GM20000 (cell line): ENCODE measurements around the gene CLEC5A.
"Not testable (repeated sequence)": the region's sequence is repeated elsewhere in the genome, so short reads cannot be mapped to it uniquely, and the experiment has no call there.

Source experiments
- DNase-seq: peaks from one replicate; pipeline ENCODE4 v3.0.0; 2012; ENCODE audit warnings: low spot score
- TF ChIP-seq, protein P1 (sequence below): IDR thresholded peaks from 2 replicates; pipeline ENCODE4 v1.5.1; 2012; ENCODE audit warnings: mild to moderate bottlenecking, control low read depth; ENCODE audit errors: extremely low read depth, missing control alignments

Gene CLEC5A

DNA sequence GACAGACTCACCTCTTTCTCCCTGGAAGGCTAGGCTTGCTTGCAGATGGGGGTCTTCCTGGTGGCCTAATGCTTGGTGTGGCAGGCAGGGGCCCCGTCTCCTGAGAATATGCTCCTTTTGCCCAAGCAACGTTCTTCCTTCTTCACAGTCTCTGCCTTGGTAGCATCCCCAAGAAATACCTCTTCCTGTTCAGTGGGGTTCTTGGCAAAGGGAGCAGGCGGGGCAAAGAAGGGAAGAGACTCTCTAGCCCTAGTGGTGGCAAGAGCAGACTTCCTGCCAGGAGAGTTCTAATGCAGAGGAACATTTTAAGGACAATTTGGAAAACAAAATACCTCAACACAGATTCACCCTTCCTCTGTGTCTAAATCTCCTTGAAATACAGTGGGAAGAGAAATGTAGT, at the start of gene CLEC5A:
Gene CLEC5A, minus strand, starts transcription at position 179 of the 400 bp plus-strand sequence. CDS start 682 bp downstream, outside the sequence.
- DNase-seq, result no peak
- TF ChIP-seq, protein P1, sequence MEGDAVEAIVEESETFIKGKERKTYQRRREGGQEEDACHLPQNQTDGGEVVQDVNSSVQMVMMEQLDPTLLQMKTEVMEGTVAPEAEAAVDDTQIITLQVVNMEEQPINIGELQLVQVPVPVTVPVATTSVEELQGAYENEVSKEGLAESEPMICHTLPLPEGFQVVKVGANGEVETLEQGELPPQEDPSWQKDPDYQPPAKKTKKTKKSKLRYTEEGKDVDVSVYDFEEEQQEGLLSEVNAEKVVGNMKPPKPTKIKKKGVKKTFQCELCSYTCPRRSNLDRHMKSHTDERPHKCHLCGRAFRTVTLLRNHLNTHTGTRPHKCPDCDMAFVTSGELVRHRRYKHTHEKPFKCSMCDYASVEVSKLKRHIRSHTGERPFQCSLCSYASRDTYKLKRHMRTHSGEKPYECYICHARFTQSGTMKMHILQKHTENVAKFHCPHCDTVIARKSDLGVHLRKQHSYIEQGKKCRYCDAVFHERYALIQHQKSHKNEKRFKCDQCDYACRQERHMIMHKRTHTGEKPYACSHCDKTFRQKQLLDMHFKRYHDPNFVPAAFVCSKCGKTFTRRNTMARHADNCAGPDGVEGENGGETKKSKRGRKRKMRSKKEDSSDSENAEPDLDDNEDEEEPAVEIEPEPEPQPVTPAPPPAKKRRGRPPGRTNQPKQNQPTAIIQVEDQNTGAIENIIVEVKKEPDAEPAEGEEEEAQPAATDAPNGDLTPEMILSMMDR, result no peak

DNA sequence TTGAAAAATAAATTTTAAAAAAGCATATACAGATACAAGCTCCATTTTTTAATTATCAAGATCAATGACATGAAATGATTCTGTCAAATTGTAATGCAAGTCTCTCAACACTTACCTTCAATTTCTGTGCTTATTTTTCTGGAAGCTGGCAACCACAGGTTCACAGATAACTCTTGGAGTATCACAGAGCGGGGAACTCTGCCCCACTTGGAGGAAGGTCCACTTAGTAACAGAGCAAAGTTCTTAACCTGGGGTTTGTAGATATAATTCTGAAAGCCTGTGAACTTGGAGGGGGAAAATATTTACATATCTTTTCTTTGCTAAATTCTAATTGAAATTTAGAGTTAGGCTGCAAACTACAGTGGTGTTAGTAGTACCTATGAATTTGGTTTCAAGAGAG, 46.6 kb upstream of the CLEC5A start:
- TF ChIP-seq, protein P1, result no peak
- no peak for DNase-seq

DNA sequence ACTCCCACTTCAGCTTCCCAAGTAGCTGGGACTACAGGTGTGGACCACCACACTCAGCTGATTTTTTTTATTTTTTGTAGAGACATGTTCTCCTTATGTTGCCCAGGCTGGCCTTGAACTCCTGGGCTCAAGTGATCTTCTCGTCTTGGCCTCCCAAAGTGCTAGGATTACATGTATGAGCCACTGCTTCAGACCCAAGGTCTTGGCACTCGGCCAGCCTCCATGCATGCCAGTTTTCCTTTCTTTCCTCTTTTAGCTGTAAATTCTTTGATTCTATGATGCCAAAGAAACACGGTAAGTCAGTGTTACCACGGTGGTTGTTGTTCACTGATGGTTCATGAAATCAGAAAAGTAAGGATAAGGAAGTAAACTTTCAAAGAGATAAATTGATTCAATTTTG, 45.9 kb upstream of the CLEC5A start:
- no peak for DNase-seq
- TF ChIP-seq, protein P1, result no peak

DNA sequence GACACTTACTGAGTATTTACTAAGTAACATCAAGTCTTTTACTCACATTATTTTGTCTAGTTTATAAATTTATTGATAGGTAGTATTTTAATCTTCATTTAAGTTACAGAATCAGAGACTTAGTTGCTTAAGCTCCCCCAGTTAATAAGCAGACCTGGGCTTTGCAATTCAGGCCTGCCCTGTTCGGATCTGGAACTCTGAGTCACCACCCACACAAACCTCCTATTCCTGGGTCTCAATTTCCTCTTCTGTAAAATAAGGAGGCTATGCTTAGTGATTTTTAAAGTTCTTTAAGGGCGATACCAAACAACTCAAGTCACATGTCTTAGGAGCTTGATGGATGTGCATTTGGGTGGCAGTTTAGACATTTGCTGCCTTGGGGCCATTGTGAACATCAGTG, 45.4 kb upstream of the CLEC5A start:
- DNase-seq, result no peak
- TF ChIP-seq, protein P1, result no peak

DNA sequence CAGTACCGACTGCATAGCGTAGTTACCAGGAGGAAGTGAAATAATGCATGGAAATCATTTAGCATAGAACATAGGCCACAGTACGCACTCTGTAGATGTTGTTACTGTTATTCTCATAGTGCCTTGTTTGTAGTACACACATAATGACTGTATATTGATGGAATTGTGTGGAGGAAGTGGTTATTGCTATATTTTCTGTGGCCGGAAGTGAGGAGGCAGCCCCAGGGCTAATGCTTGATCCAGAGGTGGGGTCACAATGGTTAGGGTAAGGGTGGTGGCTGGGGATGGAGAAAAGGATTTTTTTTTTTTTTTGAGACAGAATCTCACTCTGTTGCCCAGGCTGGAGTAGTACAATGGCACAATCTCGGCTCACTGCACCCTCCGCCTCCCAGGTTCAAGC, 44.4 kb upstream of the CLEC5A start:
- DNase-seq, result no peak
- TF ChIP-seq, protein P1, result no peak

DNA sequence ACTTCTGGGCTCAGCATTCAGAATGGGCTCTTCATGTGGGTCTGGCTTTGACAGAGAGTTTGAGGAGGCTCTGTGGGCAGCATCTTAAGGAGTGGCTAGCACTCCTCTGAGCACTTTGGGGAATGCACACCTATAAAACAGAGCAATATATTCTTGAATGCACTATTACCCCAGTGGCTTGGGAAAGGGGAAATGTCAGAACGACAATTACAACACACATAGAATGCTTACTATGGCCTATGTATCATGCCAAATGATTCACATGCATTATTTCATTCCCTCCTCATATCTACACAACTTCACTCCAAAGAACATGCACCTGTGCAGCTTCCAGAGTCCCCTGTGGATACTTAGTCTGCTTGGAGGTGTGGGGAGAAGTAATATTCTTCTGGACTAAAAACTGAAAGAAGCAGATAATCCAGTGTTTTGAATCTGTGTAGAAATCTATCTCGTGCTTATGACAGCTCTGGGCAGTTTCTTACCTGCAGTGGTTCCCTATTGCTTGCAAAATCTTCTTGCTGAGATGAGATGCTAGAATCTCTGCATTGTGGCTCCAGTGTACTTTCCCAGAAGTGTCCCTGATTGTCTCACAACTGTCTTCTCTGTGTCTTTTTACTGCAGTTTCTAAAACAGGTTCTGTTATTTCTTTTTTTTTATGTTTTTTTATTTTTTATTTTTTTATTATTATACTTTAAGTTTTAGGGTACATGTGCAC, 43.4 kb upstream of the CLEC5A start:
- DNase-seq, result no peak
- TF ChIP-seq, protein P1, result no peak

DNA sequence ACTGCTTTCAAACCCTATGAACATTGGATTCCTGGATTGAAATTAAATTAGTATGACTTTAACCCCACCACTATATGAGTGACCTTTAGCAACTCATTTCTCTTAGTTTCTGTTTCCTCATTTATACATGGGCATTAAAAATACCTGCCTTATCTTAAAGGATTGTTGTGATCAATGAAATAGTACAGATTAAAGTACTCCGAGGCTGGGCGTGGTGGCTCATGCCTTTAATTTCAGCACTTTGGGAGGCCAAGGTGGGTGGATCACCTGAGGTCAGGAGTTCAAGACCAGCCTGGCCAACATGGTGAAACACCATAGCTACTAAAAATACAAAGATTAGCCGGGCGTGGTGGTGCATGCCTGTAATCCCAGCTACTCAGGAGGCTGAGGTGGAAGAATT, 41.0 kb upstream of the CLEC5A start:
- not testable (repeated sequence) for DNase-seq

DNA sequence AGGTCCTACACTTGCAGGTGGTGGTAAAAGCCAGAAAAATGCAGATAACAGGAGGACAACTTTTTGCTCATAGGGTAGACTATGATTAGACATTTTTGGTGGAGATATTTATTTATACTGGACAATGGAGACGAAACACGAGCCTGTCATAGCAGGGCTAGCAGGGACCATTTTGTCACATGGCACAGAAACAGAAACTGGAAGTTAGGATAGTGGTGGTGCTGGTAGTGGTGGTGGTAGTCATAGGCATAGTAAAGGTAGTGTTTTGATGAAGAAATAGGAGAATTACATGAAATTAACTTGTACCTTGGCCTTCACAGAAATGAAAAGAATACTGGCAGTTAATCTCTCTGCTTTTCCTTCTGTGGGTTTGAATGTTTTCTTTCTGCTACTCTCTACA, 40.1 kb upstream of the CLEC5A start:
- no peak for DNase-seq
- TF ChIP-seq, protein P1, result no peak

DNA sequence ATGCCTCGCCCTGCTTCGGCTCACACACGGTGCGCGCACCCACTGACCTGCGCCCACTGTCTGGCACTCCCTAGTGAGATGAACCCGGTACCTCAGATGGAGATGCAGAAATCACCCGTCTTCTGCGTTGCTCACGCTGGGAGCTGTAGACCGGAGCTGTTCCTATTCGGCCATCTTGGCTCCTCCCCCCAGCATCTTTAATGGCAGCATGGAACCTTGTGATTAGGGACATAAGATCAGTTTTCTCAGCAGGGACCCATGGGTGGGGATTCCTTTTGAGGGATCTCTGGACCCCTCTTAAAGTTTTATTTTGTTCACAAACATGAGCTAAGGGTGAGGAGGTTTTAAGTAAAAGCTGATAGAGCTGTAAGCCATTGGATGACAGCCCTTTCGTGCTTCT, 39.2 kb upstream of the CLEC5A start:
- DNase-seq, result not testable (repeated sequence)
